ENCODE data around the gene NANP. TPM values are rescaled to one million over a fixed set of nuclear protein-coding genes. Genes with fewer than 3 reads are reported as not detected.
"Not testable (repeated sequence)": the region's sequence is repeated elsewhere in the genome, so short reads cannot be mapped to it uniquely, and the experiment has no call there.

Gene NANP
- total RNA-seq, 4 donors from 2014 or later, result 2.1 to 5.4 (median 4.8) TPM

DNA sequence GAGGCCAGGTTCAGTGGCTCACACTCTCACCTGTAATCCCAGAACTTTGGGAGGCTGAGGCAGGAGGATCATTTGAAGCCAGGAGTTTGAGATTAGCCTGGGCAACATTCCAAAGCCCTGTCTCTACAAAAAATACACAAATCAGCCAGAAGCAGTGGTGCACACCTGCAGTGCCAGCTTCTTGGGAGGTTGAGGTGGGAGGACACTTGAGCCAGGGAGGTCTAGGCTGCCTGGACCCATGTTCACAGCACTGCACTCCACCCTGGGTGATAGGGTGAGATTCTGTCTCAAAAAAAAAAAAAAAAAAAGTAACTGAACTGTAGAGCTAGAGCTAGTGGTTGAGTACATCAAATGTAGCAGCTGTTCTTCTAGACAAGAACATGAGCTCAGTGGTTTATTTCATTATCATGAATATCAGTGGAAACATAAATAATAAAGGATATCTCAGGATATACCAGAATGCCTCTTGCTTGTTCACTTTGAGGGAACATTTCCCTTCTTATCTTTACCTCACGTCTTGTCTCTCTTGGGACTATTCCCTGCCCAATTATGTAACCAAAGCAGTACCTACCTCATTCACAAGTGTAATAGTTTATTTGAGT is 17.6 kb downstream of the NANP start:
- TF ChIP-seq CTCF (IDR thresholded peaks at IDR 0.05), result no peak
- no peak overlapping the region for H3K27ac ChIP-seq
- DNase-seq, result no peak
- 80 to 89% methylated on average over 1 of the region's 1 CpG for WGBS, 2 donors
- H3K4me3 ChIP-seq, result no peak overlapping the region
- no peaks in the 10 kb centered on the region for H3K27me3 ChIP-seq
- H3K4me1 ChIP-seq, result no peaks in the 10 kb centered on the region
- intact Hi-C loops (cut with DNase I), result no loop called here
- H3K36me3 ChIP-seq, result no peaks in the 10 kb centered on the region
- no peaks in the 10 kb centered on the region for H3K9me3 ChIP-seq

- WGBS, 2 donors, result 69 to 79% methylated on average over 7 of the region's 7 CpGs
These were observed 18.7 kb downstream of the NANP start for GRCh38 chr20:25605148-25605547.

GRCh38 chr20:25604611-25605010 is 19.2 kb downstream of the NANP start:
- H3K36me3 ChIP-seq, result no peaks in the 10 kb centered on the region
- no peak for DNase-seq
- H3K4me1 ChIP-seq, result no peaks in the 10 kb centered on the region
- 80 to 90% methylated on average over 7 to 8 of the region's 9 CpGs for WGBS, 2 donors
- TF ChIP-seq POLR2A (IDR thresholded peaks at IDR 0.05), result no peak
- no peak for TF ChIP-seq CTCF (IDR thresholded peaks at IDR 0.05)
- H3K4me3 ChIP-seq, result no peak overlapping the region
- no peak overlapping the region for H3K27ac ChIP-seq
- H3K27me3 ChIP-seq, result no peaks in the 10 kb centered on the region
- H3K9me3 ChIP-seq, result no peaks in the 10 kb centered on the region
- intact Hi-C loops (cut with DNase I), result no loop called here

More at GRCh38 chr20:25605148-25605547, 18.7 kb downstream of the NANP start:
- Histone ChIP-seq H3K27me3 (no peaks in the 10 kb centered on the region), H3K27ac (no peak overlapping the region), H3K9me3 (no peaks in the 10 kb centered on the region), H3K4me3 (no peak overlapping the region), H3K36me3 (no peaks in the 10 kb centered on the region), H3K4me1 (no peaks in the 10 kb centered on the region)
- intact Hi-C loops (cut with DNase I), result no loop called here
- TF ChIP-seq CTCF (IDR thresholded peaks at IDR 0.05), result no peak
- no peak for TF ChIP-seq POLR2A (IDR thresholded peaks at IDR 0.05)
- DNase-seq, result no peak

DNA sequence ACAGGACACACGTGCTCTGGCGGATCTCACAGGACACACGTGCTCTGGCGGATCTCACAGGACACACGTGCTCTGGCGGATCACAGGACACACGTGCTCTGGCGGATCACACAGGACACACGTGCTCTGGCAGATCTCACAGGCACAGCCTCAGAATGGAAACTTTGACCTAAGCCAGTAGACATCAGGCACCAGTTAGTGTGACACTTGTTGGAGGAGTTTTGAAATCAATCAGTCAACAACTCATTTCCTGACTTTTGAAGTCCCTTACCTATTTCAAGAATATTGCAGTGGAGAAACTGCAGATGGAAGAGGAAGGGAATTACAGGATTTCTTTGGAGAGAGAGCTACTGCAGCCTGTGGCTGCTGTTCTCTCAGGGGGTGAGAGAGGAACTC is 20.9 kb downstream of the NANP start:
- WGBS, 2 donors, result 94 to 95% methylated on average over 3 to 6 of the region's 9 CpGs
- H3K27me3 ChIP-seq; H3K27ac ChIP-seq; H3K9me3 ChIP-seq; H3K36me3 ChIP-seq; H3K4me1 ChIP-seq; intact Hi-C loops (cut with DNase I); H3K4me3 ChIP-seq; DNase-seq: not testable (repeated sequence)

GRCh38 chr20:25602191-25602913 is 21.5 kb downstream of the NANP start:
- H3K9me3 ChIP-seq; H3K27ac ChIP-seq; intact Hi-C loops (cut with DNase I); DNase-seq; H3K4me1 ChIP-seq; H3K27me3 ChIP-seq; H3K4me3 ChIP-seq; H3K36me3 ChIP-seq: not testable (repeated sequence)
- WGBS, 2 donors, result 88 to 96% methylated on average over 5 to 25 of the region's 39 CpGs

GRCh38 chr20:25601659-25602058 is 22.2 kb downstream of the NANP start:
- WGBS, 2 donors, result 82 to 85% methylated on average over 2 of the region's 2 CpGs

More at GRCh38 chr20:25601659-25602058, 22.2 kb downstream of the NANP start:
- intact Hi-C loops (cut with DNase I), result no loop called here
- H3K9me3 ChIP-seq, result no peaks in the 10 kb centered on the region
- no peaks in the 10 kb centered on the region for H3K4me1 ChIP-seq
- H3K4me3 ChIP-seq, result no peak overlapping the region
- no peak overlapping the region for H3K27ac ChIP-seq
- H3K36me3 ChIP-seq, result no peaks in the 10 kb centered on the region
- no peaks in the 10 kb centered on the region for H3K27me3 ChIP-seq
- no peak for DNase-seq
- TF ChIP-seq POLR2A (IDR thresholded peaks at IDR 0.05), result no peak
- no peak for TF ChIP-seq CTCF (IDR thresholded peaks at IDR 0.05)

Measured in esophagus squamous epithelium (tissue), 5 donors.